NCI-H1105 (cell line): ENCODE results near the gene CYP21A2.
"Not testable (repeated sequence)": the region's sequence is repeated elsewhere in the genome, so short reads cannot be mapped to it uniquely, and the experiment has no call there.

ENCODE experiments used
- DNase-seq: peaks from one replicate; lab custom pipeline; 2025; lab: John Stamatoyannopoulos, UW

Gene CYP21A2

GRCh38 chr6:32055756-32056155 lies 17.5 kb downstream of the CYP21A2 start:
- not testable (repeated sequence) for DNase-seq

- no peak for DNase-seq
These were observed 18.0 kb downstream of the CYP21A2 start for GRCh38 chr6:32056254-32056653.

GRCh38 chr6:32057966-32058365 lies 19.8 kb downstream of the CYP21A2 start:
- no peak for DNase-seq

- DNase-seq, result no peak
These were observed 20.3 kb downstream of the CYP21A2 start for GRCh38 chr6:32058511-32058963.

- DNase-seq, result no peak
These were observed 22.9 kb downstream of the CYP21A2 start for GRCh38 chr6:32060966-32061655.

- DNase-seq, result no peak
These were observed 26.5 kb downstream of the CYP21A2 start for GRCh38 chr6:32064706-32065105.

- not testable (repeated sequence) for DNase-seq
These were observed 29.3 kb downstream of the CYP21A2 start for GRCh38 chr6:32067521-32067920.

GRCh38 chr6:32068315-32068714 lies 30.1 kb downstream of the CYP21A2 start:
- not testable (repeated sequence) for DNase-seq

GRCh38 chr6:32068867-32069266 lies 30.7 kb downstream of the CYP21A2 start:
- DNase-seq, result no peak

GRCh38 chr6:32069460-32069859 lies 31.2 kb downstream of the CYP21A2 start:
- no peak for DNase-seq

GRCh38 chr6:32069878-32070515 lies 31.8 kb downstream of the CYP21A2 start:
- DNase-seq, result no peak

GRCh38 chr6:32070814-32071543 lies 32.8 kb downstream of the CYP21A2 start:
- DNase-seq, result no peak

GRCh38 chr6:32073101-32073500 lies 34.9 kb downstream of the CYP21A2 start:
- no peak for DNase-seq

GRCh38 chr6:32073613-32074012 lies 35.4 kb downstream of the CYP21A2 start:
- DNase-seq, result no peak

- DNase-seq, result no peak
These were observed 36.8 kb downstream of the CYP21A2 start for GRCh38 chr6:32074996-32075532.

- DNase-seq, result no peak
These were observed 37.6 kb downstream of the CYP21A2 start for GRCh38 chr6:32075781-32076180.

- no peak for DNase-seq
These were observed 38.1 kb downstream of the CYP21A2 start for GRCh38 chr6:32076321-32076809.

GRCh38 chr6:32079566-32080290 lies 41.5 kb downstream of the CYP21A2 start:
- no peak for DNase-seq

GRCh38 chr6:32081168-32081990 lies 43.2 kb downstream of the CYP21A2 start:
- no peak for DNase-seq

- DNase-seq, result no peak
These were observed 44.3 kb downstream of the CYP21A2 start for GRCh38 chr6:32082478-32082877.

GRCh38 chr6:32082935-32083334 lies 44.7 kb downstream of the CYP21A2 start:
- DNase-seq, result no peak
